Spleen (tissue), 11 donors: ENCODE measurements around the gene BCO1. TPM values are rescaled to one million over a fixed set of nuclear protein-coding genes. Genes with fewer than 3 reads are reported as not detected.

Experiments
- DNase-seq: peaks from one replicate; pipeline ENCODE4 v3.0.0-alpha.2; 2020
- H3K27ac ChIP-seq, 8 donors: fragments of 200-600 bp; sonication (generic) in 7 of 8; 1 replicate in 4 of 8; 2 replicates in 4 of 8; pipeline versions ENCODE4 v1.5.0 to v1.8.0; 2016 to 2021; ENCODE audit warnings: inconsistent platforms in 4 of 8, mild to moderate bottlenecking in 4 of 8, moderate library complexity in 1 of 8
- H3K27me3 ChIP-seq, 7 donors: fragments of 200-600 bp; sonication (generic) in 6 of 7; replicated peaks in 1 of 7; 1 replicate in 4 of 7; 2 replicates in 3 of 7; pipeline versions ENCODE4 v1.5.0 to v1.8.0; 2016 to 2021; ENCODE audit warnings: inconsistent platforms in 3 of 7, mild to moderate bottlenecking in 1 of 7
- H3K36me3 ChIP-seq, 6 donors: fragments of 200-600 bp; sonication (generic) in 5 of 6; 1 replicate in 4 of 6; 2 replicates in 2 of 6; pipeline versions ENCODE4 v1.5.0 to v1.8.0; 2016 to 2021; ENCODE audit warnings: inconsistent platforms in 2 of 6
- H3K4me1 ChIP-seq, 6 donors: fragments of 200-600 bp; sonication (generic) in 5 of 6; 1 replicate in 3 of 6; 2 replicates in 3 of 6; pipeline versions ENCODE4 v1.5.0 to v1.8.0; 2016 to 2021; ENCODE audit warnings: inconsistent platforms in 3 of 6
- H3K4me3 ChIP-seq, 8 donors: fragments of 200-600 bp; sonication (generic) in 7 of 8; 1 replicate in 4 of 8; 2 replicates in 4 of 8; pipeline versions ENCODE4 v1.5.0 to v1.8.0; 2016 to 2021; ENCODE audit warnings: inconsistent platforms in 4 of 8, mild to moderate bottlenecking in 4 of 8, moderate library complexity in 2 of 8
- H3K9me3 ChIP-seq, 8 donors: fragments of 200-600 bp; sonication (generic) in 7 of 8; 1 replicate in 4 of 8; 2 replicates in 4 of 8; pipeline versions ENCODE4 v1.5.0 to v1.8.0; 2016 to 2021; ENCODE audit warnings: inconsistent platforms in 4 of 8
- POLR2A ChIP-seq, 3 donors: fragments of 450-650 bp; IDR thresholded peaks; one replicate each; pipeline ENCODE4 v1.5.1; 2017; ENCODE audit warnings: antibody characterized with exemption in 3 of 3, mild to moderate bottlenecking in 1 of 3
- POLR2AphosphoS5 ChIP-seq, 3 donors: sonication (generic); formaldehyde crosslinking; IDR thresholded peaks; one replicate each; pipeline ENCODE4 v1.5.1; 2017; ENCODE audit warnings: antibody characterized with exemption in 3 of 3
- WGBS, 5 donors: extraction: QIAGEN DNeasy Blood & Tissue Kit in 3 of 5; methylation state at CpG; one replicate each; pipeline versions ENCODE4 v1.1.5 to v1.1.7; 2013 to 2018; 5-methylcytosine and 5-hydroxymethylcytosine counted together
- intact Hi-C: fragments of 100-400 bp; cut with DNase I; formaldehyde crosslinking; loops from one replicate; pipeline ENCODE4 v1.15.0; 2023; ENCODE audit warnings: low total_unique reads
- polyA plus RNA-seq, 3 donors: library from polyadenylated mRNA; stranded (reverse); fragments of 200-250 nt; gene quantifications; one replicate each; pipeline ENCODE4 v1.2.1, GENCODE V29; 2013
- total RNA-seq, 7 donors: library from RNA; depleted of rRNA in 3 of 7; stranded (reverse); fragments of >200 nt in 3 of 7; fragmentation: NEBNext Ultra II Directional in 4 of 7; extraction: Animal tissue kit (Norgen Biotek cat#: 25700) in 4 of 7; gene quantifications; one replicate each; pipeline versions ENCODE4 v1.1.0 to v1.2.1, GENCODE V29; 2016 to 2021
- TF ChIP-seq, protein P1 (sequence below), 11 experiments: fragments of 200-600 bp in 7 of 11; fragments of 450-650 bp in 4 of 11; sonication (generic) in 4 of 11; IDR thresholded peaks in 8 of 11; conservative IDR thresholded peaks in 3 of 11; 1 replicate in 7 of 11; 2 replicates in 4 of 11; pipeline versions ENCODE4 v1.4.0 to v1.8.0; 2016 to 2021; ENCODE audit warnings: antibody characterized with exemption in 11 of 11, inconsistent platforms in 4 of 11, mild to moderate bottlenecking in 1 of 11
- donor health status: healthy with polysubstance abuse.
- donor health status: DM: no; HTN: no; CAD: no; lungs with moderate emphysema.
- donor health status: DM: no; HTN: no; CAD: no.
- donor health status: Bipolar disorder and iron deficiency.
- donor health status: healthy.
- donor health status: DM: no; HTN: no; CAD: no.
- donor health status: DM: yes; HTN: yes; CAD: no.

BCO1 gene
- total and polyA plus RNA-seq, 10 donors: not detected

DNA sequence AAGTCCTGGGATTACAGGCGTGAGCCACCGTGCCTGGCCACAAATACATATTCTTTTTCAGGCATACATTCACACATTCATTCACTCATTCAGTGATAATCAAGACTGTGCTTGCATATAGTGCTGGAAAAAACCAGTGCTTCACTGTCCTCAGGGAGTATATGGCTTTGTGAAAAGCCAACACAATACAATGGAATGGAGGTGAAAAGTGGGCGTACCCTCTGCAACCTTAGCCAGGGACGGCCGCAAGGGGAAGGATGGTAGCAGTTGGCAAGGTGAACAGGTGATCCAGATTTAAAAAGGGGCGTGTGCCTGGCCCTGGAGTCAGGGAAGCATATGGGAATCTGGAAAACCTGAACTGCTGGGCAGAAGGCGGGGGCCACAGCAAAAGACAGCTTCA lies 58.1 kb downstream of the BCO1 start:
- H3K4me3 ChIP-seq: no peak overlapping the region
- peaks cover 0 to 7% (median 0%) of the 10 kb centered on the region in 7 donors for H3K27me3 ChIP-seq
- no peak for DNase-seq
- H3K36me3 ChIP-seq: no peaks in the 10 kb centered on the region
- no peaks in the 10 kb centered on the region for H3K4me1 ChIP-seq
- TF ChIP-seq, protein P1, sequence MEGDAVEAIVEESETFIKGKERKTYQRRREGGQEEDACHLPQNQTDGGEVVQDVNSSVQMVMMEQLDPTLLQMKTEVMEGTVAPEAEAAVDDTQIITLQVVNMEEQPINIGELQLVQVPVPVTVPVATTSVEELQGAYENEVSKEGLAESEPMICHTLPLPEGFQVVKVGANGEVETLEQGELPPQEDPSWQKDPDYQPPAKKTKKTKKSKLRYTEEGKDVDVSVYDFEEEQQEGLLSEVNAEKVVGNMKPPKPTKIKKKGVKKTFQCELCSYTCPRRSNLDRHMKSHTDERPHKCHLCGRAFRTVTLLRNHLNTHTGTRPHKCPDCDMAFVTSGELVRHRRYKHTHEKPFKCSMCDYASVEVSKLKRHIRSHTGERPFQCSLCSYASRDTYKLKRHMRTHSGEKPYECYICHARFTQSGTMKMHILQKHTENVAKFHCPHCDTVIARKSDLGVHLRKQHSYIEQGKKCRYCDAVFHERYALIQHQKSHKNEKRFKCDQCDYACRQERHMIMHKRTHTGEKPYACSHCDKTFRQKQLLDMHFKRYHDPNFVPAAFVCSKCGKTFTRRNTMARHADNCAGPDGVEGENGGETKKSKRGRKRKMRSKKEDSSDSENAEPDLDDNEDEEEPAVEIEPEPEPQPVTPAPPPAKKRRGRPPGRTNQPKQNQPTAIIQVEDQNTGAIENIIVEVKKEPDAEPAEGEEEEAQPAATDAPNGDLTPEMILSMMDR (IDR thresholded peaks at IDR 0.05 in 8 of 11, conservative IDR thresholded peaks at IDR 0.05 in 3 of 11): no peak
- TF ChIP-seq POLR2A (IDR thresholded peaks at IDR 0.05): no peak
- no peak for TF ChIP-seq POLR2AphosphoS5 (IDR thresholded peaks at IDR 0.05)
- 71 to 90% (median 86%) methylated on average over 7 of the region's 7 CpGs for WGBS, 5 donors
- H3K9me3 ChIP-seq: no peaks in the 10 kb centered on the region
- H3K27ac ChIP-seq: no peak overlapping the region
- intact Hi-C loops: no loop called here

DNA sequence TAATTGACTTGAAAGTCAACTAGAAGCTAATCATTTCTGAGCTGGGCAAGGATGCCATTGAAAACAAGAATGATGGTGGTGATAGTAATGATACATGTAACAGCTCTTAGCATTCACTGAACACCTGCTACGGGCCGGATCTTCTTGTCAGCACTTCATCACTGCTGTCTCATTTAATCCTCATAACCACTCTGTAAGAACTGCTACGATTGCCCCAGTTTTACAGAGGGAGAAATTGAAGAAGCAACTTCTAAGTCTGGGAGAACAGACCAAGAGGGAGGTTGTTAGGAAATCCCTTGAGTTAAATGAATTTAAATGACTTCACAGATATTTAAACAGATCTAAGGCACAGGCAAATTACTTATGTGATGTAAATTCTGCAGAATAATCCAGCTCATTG lies 69.3 kb downstream of the BCO1 start:
- no peaks in the 10 kb centered on the region for H3K9me3 ChIP-seq
- no peak overlapping the region for H3K4me3 ChIP-seq
- no peak overlapping the region for H3K27ac ChIP-seq
- H3K36me3 ChIP-seq: peaks cover 0 to 13% (median 0%) of the 10 kb centered on the region in 6 donors
- intact Hi-C loops: no loop called here
- peaks cover 0 to 24% (median 2%) of the 10 kb centered on the region in 6 donors for H3K4me1 ChIP-seq
- 81 to 95% (median 89%) methylated on average over 3 of the region's 3 CpGs for WGBS, 5 donors
- DNase-seq: no peak
- TF ChIP-seq POLR2A (IDR thresholded peaks at IDR 0.05) (no peak), POLR2AphosphoS5 (IDR thresholded peaks at IDR 0.05) (no peak)
- TF ChIP-seq, protein P1 (IDR thresholded peaks at IDR 0.05 in 8 of 11, conservative IDR thresholded peaks at IDR 0.05 in 3 of 11): no peak
- no peaks in the 10 kb centered on the region for H3K27me3 ChIP-seq

DNA sequence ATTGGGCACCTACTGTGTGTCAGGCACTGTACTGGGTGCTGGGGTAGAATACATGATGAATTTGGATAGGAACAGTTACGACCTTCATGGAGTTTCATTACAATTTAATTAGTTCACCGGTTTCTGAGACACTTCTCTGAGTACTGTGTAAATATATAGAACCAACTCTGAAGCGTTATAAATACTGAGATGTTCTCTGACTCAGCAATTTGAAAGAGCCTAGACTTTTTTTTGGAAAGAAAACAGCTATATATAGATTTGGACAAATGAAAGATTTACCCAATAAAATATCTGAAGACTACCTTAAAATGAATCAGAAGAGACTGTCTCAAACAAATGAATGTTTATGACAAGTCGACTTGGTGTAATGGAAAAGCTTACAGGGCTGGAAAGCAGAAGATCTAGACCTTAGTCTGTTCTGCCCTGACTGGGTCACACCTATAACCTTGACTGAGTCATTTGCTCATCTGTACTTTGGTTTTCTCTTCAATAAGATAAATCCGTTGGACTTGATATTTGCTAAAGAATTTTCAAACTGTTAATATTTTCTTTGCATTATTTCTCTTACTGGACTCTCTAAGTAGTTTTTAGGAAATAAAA lies 71.7 kb downstream of the BCO1 start:
- no peak for DNase-seq
- intact Hi-C loops: no loop called here
- no peak overlapping the region for H3K27ac ChIP-seq
- H3K36me3 ChIP-seq: peaks cover 0 to 15% (median 0%) of the 10 kb centered on the region in 6 donors
- no peak overlapping the region for H3K4me3 ChIP-seq
- H3K4me1 ChIP-seq: peaks cover 8 to 40% (median 18%) of the 10 kb centered on the region in 6 donors
- no peaks in the 10 kb centered on the region for H3K27me3 ChIP-seq
- TF ChIP-seq POLR2AphosphoS5 (IDR thresholded peaks at IDR 0.05) (no peak), POLR2A (IDR thresholded peaks at IDR 0.05) (no peak)
- TF ChIP-seq, protein P1 (IDR thresholded peaks at IDR 0.05 in 8 of 11, conservative IDR thresholded peaks at IDR 0.05 in 3 of 11): no peak
- H3K9me3 ChIP-seq: no peaks in the 10 kb centered on the region
- WGBS, 5 donors: 76 to 85% (median 79%) methylated on average over 5 of the region's 5 CpGs

DNA sequence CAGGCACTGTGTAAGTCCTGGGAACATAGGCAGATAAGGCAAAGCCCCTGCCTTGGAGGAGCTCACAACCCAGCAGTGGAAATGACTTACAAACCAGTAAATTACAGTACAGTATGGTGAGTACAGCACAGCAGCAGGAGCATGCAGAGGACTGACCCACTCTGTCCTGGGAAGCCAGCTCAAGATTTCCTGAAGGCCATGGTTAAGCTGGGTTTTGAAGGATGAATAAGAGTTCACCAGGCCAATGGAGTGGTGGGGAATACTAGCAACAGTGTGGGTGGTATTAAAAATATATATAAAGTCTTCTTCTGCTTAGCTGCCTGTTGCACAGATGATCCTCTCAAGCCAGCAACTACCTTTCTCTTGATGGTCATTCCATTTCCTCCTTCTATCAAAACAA lies 73.3 kb downstream of the BCO1 start:
- no peak for DNase-seq
- Histone ChIP-seq H3K9me3 (no peaks in the 10 kb centered on the region), H3K4me1 (peaks cover 17 to 54% (median 31%) of the 10 kb centered on the region in 6 donors), H3K4me3 (no peak overlapping the region), H3K27ac (no peak overlapping the region), H3K36me3 (peaks cover 0 to 15% (median 0%) of the 10 kb centered on the region in 6 donors), H3K27me3 (no peaks in the 10 kb centered on the region)
- TF ChIP-seq, protein P1 (IDR thresholded peaks at IDR 0.05 in 8 of 11, conservative IDR thresholded peaks at IDR 0.05 in 3 of 11): no peak
- TF ChIP-seq POLR2A (IDR thresholded peaks at IDR 0.05) (no peak), POLR2AphosphoS5 (IDR thresholded peaks at IDR 0.05) (no peak)
- intact Hi-C loops: no loop called here
